Colon (tissue), 2 donors: ENCODE data around the gene PARD6B.
"Not testable (repeated sequence)": the region's sequence is repeated elsewhere in the genome, so short reads cannot be mapped to it uniquely, and the experiment has no call there.

ENCODE experiments used
- FAIRE-seq: peaks from 2 replicates; lab custom pipeline; 2012; peaks lifted over from hg19 to GRCh38; lab: Jason Lieb, UNC
- donor health status: control.
- donor health status: control.

The PARD6B gene

DNA sequence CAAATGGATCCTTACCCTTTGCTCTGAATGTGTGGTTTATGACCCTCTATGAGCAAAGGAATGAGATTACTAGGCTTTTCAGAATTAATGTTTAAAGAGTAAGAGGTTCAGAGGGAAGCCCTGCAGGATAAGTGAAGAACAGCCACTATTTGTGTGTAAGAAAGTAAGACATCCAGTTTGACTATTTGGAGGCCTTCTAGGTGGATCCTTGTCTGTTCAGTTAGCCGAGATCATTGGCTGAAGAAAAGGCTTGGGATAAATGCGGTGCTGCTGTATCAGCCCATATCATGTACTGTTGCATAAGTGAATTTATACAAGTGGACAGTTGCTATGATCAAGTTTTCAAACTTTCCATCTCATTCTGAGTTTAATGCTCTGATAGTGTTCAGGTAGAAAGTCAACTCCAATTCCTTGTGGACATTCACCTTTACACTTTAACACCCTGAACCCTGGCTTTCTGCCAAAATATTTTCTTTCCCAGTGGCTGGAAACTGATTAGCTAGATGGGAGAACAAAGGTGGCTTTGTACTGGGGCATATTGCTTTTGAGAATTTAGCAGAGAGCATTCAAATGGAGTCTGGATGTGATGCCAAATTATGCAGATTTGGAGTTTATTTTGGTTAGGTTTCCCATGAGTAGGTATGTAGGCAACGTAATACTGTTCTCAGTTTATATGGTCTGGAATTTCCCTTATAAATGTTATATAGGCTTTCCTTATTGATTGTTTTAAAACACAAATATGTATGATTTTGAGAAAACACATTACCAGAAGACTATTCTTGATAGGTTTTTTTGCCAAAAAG, 15.0 kb downstream of the PARD6B start:
- no peak for FAIRE-seq

DNA sequence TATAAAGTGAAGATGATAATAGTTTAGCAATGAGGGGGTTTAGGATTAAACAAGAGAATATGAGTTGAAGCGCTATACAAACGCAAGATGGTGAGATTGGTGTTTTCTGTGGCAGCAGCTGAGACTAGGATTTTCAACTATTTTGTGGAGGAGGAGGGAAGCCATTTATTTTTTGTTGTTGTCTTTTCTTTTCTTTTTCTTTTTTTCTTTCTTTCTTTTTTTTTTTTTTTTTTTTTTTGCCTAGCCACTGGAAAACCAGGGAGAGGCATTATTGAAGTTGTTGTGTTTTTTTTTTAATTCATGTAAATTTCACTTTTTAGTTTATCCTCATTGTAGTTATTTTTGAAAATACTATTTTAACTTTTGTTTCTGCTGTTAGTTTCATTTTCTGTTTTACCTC, 15.9 kb downstream of the PARD6B start:
- peak; percentile 47 for FAIRE-seq

DNA sequence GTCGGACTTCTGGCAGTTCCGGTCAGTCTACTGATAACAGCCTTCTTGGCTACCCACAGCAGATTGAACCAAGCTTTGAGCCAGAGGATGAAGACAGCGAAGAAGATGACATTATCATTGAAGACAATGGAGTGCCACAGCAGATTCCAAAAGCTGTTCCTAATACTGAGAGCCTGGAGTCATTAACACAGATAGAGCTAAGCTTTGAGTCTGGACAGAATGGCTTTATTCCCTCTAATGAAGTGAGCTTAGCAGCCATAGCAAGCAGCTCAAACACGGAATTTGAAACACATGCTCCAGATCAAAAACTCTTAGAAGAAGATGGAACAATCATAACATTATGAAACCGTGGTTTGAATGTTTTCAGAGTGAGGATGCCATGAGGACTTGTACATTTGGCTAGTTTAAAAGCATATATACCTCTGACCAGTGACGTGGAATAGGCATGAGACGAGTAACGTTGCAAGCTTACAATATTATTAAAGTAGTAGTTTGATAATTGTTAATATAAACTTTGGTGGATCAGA, 18.8 kb downstream of the PARD6B start:
- no peak for FAIRE-seq

DNA sequence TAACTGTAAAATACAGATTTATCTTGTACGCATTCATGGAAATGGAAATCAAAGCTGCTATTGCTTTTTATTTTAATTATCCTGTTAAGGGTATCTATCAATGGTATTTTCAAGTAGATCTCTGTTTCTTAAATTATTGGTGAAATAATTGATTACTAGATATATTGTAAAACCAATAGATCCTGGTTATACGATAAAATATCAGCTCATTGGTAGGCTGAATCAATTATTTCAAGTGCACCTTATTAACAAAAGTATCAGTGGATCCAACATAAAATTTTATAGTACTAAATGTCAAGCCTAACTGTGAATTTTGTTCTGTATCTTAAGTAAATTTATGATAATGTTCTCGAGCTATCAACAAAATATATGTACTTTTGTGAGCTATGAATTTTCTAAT, 21.8 kb downstream of the PARD6B start:
- FAIRE-seq = no peak

DNA sequence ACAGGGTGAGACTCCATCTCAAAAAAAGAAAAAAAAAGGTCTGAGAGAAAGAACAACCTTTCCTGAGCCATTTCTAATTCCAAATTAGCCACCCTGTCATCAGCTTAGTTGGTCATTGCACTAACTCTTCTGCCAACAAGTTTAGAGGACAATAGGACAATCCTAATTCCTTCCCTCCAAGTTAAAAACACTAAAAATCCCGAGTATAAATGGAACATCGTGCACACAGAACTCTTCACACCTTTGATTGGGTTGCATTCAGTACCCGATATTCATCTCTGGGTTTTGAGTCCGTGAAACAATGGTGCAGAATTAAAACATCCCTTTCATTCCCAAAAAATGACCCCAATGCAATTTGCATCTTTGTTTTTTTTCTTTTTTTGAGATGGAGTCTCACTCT, 23.0 kb downstream of the PARD6B start:
- FAIRE-seq = no peak

DNA sequence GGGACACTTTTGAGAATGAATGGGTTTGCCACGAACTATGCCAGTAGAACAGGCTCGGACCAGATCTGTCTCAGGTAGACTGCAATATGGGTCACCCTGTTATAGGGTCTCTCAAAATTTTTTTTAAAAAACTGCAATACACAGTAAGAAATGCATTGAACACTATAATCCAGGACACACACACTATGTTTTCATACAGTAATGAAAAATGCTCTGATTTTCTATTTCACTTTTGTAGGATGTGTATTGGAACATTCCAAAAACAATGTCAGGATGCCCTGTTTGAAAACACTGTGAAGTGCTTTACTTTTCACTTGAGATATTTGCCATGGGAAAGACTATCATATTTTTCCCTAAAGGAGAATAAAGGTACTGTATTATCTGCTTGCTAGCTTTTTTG, 25.1 kb downstream of the PARD6B start:
- FAIRE-seq = no peak

DNA sequence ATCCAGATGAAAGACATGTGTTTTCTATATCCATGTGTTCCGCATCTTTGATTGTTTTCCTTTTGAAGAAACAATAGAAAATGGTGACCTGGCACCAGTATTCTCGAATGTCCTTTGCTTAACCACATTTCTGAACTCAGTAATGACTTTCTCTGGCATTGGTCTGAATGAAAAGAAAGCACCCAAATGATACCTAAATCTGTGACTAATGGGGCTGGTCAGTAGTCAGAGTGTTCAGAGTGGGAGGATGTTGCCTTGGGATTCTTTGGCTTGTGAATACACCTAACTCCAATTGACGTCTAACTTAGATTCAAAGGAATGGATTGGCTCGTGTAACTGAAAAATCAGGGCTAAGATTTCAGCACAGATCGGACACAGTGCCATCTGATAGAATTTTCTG, 27.1 kb downstream of the PARD6B start:
- no peak for FAIRE-seq

DNA sequence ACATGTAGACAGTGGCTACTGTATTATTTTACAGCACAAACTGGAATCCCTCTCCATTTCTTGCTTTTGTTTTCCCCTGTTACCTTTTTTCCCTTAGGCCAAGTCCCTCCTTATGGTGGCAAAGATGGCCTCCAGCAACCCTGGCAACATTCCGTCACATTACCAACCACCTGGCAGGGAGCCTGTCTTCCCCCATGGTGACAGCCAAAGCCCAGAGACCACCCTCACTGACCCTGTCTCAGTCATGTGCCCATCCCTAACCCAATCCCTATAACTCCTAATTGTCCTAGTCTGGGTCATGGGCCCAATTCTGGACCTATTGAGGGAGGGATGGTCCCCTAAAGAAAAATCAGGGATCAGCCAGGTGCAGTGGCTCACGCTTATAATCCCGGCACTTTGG, 27.6 kb downstream of the PARD6B start:
- no peak for FAIRE-seq

DNA sequence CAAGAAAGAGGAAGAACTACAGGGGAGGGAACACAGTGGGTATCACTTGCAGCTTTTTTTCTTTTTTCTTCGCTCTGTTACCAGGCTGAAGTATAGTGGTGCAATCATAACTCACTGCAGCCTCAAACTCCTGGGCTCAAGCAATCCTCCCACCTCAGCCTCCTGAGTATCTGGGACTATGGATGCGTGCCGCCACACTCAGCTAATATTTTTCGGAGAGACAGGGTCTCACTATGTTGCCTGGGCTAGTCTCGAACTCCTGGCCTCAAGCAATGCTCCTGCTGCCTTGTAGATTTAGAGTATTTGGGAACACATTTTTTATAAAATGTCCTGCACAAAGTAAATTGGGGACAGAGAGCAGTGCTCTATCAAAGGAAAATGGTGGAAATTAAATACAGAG, 28.3 kb downstream of the PARD6B start:
- no peak for FAIRE-seq

DNA sequence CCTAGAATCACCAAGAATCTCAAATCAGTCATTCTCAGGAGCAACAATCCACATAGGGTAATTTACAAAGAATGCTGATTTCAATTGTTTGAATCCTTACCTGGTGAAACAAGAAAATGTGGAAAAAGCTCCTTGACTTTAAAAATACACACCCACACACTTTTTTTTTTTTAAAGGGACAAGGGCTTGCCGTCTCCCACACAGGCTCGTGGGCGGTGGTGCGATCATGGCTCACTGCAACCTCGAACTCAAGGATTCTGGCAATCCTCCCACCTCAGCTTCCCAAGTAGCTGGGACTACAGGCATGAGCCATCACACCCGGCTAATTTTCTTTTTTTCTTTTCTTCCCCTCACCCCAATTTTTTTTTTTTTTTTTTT, 30.7 kb downstream of the PARD6B start:
- no peak for FAIRE-seq

DNA sequence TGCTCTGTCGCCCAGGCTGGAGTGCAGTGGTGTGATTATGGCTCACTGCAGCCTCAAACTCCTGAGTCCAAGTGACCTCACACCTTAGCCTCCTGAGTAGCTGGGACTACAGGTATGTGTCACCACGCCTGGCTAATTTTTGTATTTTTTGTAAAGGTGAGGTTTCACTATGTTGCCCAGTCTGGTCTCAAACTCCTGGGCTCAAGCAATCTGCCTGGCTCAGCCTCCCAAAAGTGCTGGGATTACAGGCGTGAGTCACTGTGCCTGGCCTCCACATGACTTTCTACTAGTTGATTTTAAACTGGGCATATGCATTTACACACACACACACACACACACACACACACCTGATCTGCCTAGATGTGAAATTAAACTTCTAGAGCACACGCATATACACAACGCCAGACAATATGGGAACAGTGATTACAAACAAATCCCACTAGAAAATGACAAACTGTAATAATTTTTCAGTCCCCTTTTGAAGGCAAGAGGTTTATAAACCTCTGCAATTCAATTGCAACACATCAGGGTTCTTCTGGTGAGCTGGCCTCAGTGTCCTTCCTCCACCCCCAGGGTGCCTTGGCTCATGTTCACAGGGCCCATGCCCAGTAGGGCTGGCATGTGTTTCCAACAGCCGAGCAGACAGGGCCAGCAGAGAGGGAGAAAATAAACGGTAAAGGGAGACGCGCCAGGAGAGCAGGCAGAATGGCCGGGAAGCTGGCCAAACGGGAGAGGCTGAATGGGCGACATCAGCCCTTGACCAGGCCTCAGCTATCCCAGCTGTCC, 31.2 kb downstream of the PARD6B start:
- no peak for FAIRE-seq

DNA sequence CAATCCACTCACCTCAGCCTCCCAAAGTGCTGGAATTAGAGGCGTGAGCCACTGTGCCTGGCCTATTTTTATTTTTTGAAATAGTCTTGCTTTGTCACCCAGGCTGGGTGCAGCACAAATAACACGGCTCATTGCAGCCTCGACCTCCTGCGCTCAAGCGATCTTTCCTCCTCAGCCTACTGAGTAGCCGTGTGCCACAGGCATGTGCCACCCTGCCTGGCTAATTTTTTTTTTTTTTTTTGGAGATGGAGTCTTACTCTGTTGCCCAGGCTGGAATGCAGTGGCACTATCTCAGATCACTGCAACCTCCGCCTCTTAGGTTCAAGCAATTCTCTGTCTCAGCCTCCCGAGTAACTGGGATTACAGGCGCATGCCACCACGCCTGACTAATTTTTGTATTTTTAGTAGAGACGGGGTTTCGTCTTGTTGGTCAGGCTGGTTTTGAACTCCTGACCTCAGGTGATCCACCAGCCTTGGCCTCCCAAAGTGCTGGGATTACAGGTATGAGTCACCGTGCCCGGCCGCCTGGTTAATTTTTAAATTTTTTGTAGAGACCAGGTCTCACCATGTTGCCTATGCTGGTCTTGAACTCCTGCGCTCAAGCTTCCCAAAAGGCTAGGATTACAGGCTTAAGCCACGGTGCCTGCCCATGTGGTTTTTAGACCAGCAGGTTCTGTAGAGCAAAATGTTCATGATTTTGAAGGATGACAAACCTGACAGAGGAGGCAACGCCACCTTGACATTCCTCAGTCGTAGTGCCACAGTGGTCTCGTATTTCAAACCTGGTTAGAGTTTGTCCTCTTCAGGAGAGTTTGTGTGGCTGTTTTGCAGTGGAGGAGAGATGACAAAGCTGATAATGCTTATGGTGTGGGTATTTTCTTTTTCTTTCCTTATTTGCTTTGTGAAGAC, 32.4 kb downstream of the PARD6B start:
- FAIRE-seq = not testable (repeated sequence)

DNA sequence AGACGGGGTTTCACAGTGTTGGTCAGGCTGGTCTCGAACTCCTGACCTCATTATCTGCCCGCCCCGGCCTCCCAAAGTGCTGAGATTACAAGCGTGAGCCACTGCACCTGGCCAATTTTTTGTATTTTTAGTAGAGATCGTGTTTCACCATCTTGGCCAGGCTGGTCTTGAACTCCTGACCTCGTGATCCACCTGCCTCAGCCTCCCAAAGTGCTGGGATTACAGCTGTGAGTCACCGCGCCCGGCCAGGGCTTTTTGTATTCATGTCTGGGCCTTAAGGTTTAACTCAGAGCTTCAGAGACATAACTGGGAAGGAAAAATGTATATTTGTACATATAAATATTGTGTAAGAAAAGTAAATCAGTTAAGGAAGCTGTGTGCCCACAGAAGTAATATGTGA, 33.9 kb downstream of the PARD6B start:
- not testable (repeated sequence) for FAIRE-seq

DNA sequence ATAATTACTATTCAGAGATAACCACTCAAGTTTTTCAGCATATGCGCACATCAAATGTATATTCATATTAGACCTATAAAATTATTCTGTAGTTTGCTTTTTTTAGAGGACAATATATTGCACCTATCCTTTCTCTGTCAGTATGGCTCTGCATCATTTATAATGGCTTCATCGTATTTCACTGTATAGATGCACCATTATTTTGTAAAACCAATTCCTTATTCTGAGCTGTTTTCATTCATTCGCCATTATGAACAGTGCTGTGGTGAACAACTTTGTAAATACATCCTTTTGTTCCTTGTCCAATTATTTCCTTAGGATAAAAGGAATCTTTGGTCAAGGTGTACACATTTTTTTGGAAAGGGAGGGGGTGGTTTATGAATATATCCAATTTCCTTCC, 34.3 kb downstream of the PARD6B start:
- FAIRE-seq = no peak

DNA sequence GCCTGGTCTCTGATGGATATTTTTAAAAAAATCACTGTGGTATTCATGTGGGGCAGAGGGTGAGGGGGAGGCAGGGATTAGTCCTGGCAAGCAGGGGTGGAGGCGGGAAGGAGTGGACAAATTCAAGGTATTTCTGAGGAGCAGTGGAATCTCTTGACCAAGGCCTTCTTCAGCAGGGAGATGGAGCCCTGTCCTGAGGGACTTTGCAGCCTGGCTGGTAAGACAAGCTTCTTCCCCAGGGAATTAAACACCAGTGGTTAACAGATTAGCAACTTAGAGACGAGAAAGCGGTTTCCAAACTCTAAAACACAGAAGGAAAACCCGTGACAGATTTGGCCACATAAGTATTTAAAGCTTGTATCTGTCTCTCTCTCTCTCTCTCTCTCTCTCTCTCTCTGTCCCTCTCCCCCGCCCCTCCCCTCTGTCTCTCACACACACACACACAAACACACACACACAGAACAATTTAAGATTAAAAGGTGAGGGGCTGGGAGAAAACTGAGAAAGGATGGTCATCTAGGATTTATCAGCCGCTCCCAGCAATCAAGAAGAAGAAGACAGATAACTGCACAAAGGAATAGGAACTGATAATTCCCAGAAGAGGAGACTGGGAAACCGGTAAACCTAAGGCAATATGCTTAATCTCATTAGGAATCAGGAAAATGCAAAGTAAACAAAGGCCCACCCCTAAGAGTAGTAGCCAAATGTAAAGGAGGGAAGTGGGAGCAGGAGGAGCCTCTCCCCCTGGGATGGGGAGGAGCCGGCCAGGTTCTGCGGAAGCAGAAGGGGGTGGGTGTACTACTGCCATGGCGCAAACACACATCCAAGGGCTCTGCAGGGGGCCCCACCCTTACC, 35.8 kb downstream of the PARD6B start:
- FAIRE-seq = not testable (repeated sequence)

DNA sequence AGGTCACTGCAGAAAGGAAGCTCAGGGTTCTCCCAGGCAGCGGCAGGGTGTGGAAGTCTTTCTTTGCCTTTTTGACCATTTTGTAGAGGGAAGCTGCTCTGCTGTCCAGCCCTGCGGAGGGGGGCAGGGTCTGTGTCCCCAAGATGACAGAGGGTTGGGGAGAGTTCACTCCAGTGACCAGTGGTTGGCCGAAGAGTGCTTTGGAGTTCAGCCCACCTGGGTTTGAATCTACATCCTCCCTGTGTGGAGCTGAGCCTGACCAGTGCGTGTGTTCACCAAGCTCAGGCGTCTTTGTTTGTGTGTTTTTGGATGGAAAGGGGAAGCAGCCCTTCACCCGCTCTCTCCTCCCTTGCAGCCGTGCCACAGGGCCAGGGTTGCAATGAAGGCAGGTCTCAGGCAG, 37.6 kb downstream of the PARD6B start:
- FAIRE-seq = not testable (repeated sequence)

DNA sequence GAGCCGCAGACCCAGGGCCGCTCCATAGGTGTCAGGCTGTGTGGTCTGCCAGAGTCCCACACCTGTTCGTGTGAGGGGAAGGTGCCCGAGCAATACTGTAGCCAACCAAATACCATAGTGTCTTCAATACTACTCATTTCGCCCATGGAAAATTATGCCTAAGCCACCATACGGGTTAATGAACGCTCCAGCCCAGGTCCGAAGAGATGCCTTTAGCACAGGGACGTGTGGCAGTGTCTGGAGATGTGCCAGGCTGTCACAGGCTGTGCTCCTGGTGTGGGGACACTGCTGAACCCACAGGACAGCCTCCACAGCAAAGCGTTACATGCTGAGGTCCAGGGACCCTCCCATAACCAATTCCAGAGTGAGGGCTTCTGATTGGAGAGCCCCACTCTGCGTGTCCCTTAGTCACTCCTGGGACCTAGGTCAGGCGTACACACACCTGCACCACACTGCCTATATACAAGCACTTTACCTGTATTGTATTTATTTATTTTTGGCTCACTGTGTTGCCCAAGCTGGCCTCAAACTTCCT, 38.2 kb downstream of the PARD6B start:
- not testable (repeated sequence) for FAIRE-seq

DNA sequence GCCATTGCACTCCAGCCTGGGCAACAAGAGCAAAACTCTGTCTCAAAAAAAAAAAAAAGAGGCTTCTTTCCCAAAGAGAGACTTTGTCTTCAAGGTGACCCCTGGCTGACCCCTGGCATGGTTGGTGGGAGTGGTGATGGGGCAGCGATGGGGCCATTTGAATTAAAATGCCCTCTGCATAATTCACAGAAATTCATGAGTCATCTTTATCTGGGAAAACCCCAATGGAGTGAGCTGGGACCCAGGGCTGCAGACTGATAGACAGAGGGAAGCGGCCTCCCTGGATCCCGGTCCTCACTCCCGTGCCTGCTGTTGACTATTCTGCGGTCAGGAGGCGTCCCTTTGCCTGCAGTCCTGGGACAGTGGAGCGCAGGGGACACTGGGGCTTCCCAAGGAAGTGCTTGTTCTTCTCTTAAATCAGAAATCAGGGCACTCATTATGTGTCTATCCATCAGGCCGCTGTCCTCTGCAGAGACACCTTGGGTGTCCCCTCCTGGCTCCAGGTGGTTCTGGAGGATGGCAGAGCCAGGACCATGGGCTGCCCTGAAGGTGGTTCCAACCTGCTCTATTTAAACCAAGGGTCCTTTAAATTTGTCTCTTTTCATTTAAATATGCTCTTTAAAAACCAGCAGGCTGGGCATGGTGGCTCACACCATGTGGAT, 40.2 kb downstream of the PARD6B start:
- FAIRE-seq = not testable (repeated sequence)

DNA sequence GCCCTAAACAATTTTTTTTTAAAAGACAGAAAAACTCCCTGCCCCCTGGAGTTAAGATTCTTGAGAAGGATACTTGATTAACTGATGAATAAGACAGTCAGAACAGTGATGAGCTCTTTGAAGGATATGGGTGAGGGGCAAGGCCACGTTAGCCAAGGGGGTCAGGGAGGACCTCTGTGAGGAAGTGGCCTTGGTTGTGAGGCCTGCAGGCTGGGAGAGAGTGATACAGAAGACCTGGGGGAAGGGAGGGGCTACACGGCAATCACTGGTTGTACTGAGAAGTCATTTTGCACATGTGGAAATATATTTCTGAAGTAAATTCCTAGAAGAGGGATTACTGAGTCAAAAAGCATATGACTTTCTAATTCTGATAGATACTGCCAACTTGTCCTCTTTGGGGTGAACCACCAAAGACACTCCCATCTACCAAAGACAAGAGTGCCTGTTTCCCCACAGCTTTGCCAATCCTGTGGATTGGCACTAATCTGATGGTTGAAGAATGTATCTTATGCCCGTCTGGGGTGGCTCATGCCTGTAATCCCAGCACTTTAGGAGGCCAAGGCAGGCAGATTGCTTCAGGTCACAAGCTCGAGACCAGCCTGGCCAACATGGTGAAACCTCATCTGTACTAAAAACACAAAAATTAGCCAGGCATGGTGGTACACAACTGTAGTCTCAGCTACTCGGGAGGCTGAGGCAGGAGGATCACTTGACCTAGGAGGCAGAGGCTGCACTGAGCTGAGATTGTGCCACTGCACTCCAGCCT, 41.2 kb downstream of the PARD6B start:
- FAIRE-seq = no peak

DNA sequence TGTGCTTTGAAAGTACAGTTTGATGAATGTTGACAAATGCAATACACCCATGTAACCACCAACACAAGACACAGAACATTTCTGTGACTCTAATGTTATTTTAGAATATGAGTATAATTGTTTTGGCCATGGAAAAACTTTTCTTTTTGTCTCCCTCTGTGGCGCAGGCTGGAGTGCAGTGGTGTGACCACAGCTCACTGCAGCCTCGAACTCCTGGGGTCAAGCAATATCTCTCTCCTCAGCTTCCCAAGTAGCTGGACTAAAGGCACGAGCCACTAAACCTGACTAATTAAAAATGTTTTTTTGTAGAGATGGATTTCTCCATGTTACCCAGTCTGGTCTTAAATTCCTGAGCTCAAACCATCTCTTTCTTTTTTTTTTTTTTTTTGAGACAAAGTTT, 43.1 kb downstream of the PARD6B start:
- FAIRE-seq = no peak
